HepG2 (cell line): Measurements from ENCODE around the gene PARP15. TPM values are rescaled to one million over a fixed set of nuclear protein-coding genes. Genes with fewer than 3 reads are reported as not detected.

ENCODE experiments used
- FOXP1 ChIP-seq, 2 experiments: fragments of 450-650 bp in 1 of 2; IDR thresholded peaks; 2 replicates each; pipeline ENCODE4 v1.6.1; 2017 to 2018; ENCODE audit warnings: antibody characterized with exemption in 1 of 2
- GATA4 ChIP-seq: sonication (generic); IDR thresholded peaks from 2 replicates; pipeline ENCODE4 v1.6.1; 2016; ENCODE audit warnings: antibody characterized with exemption, low read depth, borderline replicate concordance
- HNRNPL ChIP-seq: fragments of 200-400 bp; formaldehyde crosslinking; IDR thresholded peaks from 2 replicates; pipeline ENCODE4 v1.6.1; 2017; ENCODE audit warnings: mild to moderate bottlenecking, low read depth, low read length
- HOXA7 ChIP-seq: sonication (generic); formaldehyde crosslinking; IDR thresholded peaks from 2 replicates; pipeline ENCODE4 v1.8.1; 2022; ENCODE audit warnings: mild to moderate bottlenecking, missing genetic modification reagents, moderate library complexity
- IKZF5 ChIP-seq: IDR thresholded peaks from 2 replicates; pipeline ENCODE4 v1.6.1; 2018; ENCODE audit warnings: missing genetic modification reagents, mild to moderate bottlenecking, missing compliant biosample characterization
- IRF9 ChIP-seq: sonication (generic); formaldehyde crosslinking; IDR thresholded peaks from 2 replicates; pipeline ENCODE4 v1.8.0; 2022; ENCODE audit warnings: missing genetic modification reagents, mild to moderate bottlenecking, borderline replicate concordance
- KDM5B ChIP-seq: sonication (generic); formaldehyde crosslinking; IDR thresholded peaks from 2 replicates; pipeline ENCODE4 v1.4.0; 2020; ENCODE audit warnings: missing genetic modification reagents, mild to moderate bottlenecking, borderline replicate concordance
- KLF9 ChIP-seq: IDR thresholded peaks from 2 replicates; pipeline ENCODE4 v1.6.1; 2016; ENCODE audit warnings: low read depth
- NR3C1 ChIP-seq: sonication (generic); formaldehyde crosslinking; IDR thresholded peaks from 2 replicates; pipeline ENCODE4 v1.4.0; 2020; ENCODE audit warnings: missing genetic modification reagents
- RAD51 ChIP-seq: fragments of 450-650 bp; IDR thresholded peaks from 2 replicates; pipeline ENCODE4 v1.6.1; 2016; ENCODE audit warnings: borderline replicate concordance
- RERE ChIP-seq: IDR thresholded peaks from 2 replicates; pipeline ENCODE4 v1.6.1; 2016; ENCODE audit warnings: low read depth, missing genetic modification reagents, missing compliant biosample characterization
- SMC3 ChIP-seq: IDR thresholded peaks from 2 replicates; pipeline ENCODE4 v1.6.1; 2011; ENCODE audit warnings: low read length, improper control_type of control experiment
- SMYD3 ChIP-seq: sonication (generic); formaldehyde crosslinking; IDR thresholded peaks from 2 replicates; pipeline ENCODE4 v1.8.1; 2023; ENCODE audit warnings: mild to moderate bottlenecking, missing genetic modification reagents
- TBX3 ChIP-seq: fragments of 450-650 bp; IDR thresholded peaks from 2 replicates; pipeline ENCODE4 v1.6.1; 2017; ENCODE audit warnings: antibody characterized with exemption, mild to moderate bottlenecking, inconsistent platforms, borderline replicate concordance
- ZMYM3 ChIP-seq: sonication (generic); formaldehyde crosslinking; IDR thresholded peaks from 2 replicates; pipeline ENCODE4 v1.5.1; 2020; ENCODE audit warnings: mild to moderate bottlenecking, missing genetic modification reagents
- ZNF160 ChIP-seq: sonication (generic); formaldehyde crosslinking; IDR thresholded peaks from 2 replicates; pipeline ENCODE4 v1.8.0; 2022; ENCODE audit warnings: mild to moderate bottlenecking, inconsistent platforms, missing genetic modification reagents
- ZNF326 ChIP-seq: sonication (generic); formaldehyde crosslinking; IDR thresholded peaks from 2 replicates; pipeline ENCODE4 v1.4.0; 2020; ENCODE audit warnings: missing genetic modification reagents, borderline replicate concordance
- ZNF558 ChIP-seq: sonication (generic); formaldehyde crosslinking; IDR thresholded peaks from 2 replicates; pipeline ENCODE4 v1.9.0; 2022; ENCODE audit warnings: mild to moderate bottlenecking, missing genetic modification reagents, borderline replicate concordance
- ZNF709 ChIP-seq: sonication (generic); formaldehyde crosslinking; IDR thresholded peaks from 2 replicates; pipeline ENCODE4 v1.5.0; 2020; ENCODE audit warnings: mild to moderate bottlenecking, missing genetic modification reagents
- ZNF720 ChIP-seq: sonication (generic); formaldehyde crosslinking; IDR thresholded peaks from 2 replicates; pipeline ENCODE4 v1.4.0; 2020; ENCODE audit warnings: missing genetic modification reagents
- ZNF761 ChIP-seq: sonication (generic); formaldehyde crosslinking; conservative IDR thresholded peaks from 2 replicates; pipeline ENCODE4 v1.4.0; 2020; ENCODE audit warnings: mild to moderate bottlenecking, missing genetic modification reagents
- polyA plus RNA-seq, 8 experiments: library from polyadenylated mRNA; depleted of rRNA in 3 of 8; stranded (reverse) in 7 of 8; unstranded in 1 of 8; fragments of >200 nt; fragmentation: Illumina TruSeq in 4 of 8; extraction: Trizol in 4 of 8; gene quantifications; 2 replicates each; pipeline versions ENCODE4 v1.2.1 to v1.2.3, GENCODE V29; 2011 to 2016; ENCODE audit warnings: low read depth in 4 of 8, missing spikeins in 1 of 8, mixed read lengths in 1 of 8; ENCODE audit not compliant: insufficient read depth in 1 of 8
- total RNA-seq, 5 experiments: library from RNA; depleted of rRNA; stranded (reverse); fragments of >200 nt; fragmentation: Illumina TruSeq; extraction: Trizol; gene quantifications; 2 replicates each; pipeline ENCODE4 v1.2.3, GENCODE V29; 2016; ENCODE audit warnings: low read depth in 1 of 5
- TF ChIP-seq, protein P1 (sequence below): sonication (generic); formaldehyde crosslinking; IDR thresholded peaks from 2 replicates; pipeline ENCODE4 v1.4.0; 2020; ENCODE audit warnings: missing genetic modification reagents

PARP15 gene
- total and polyA plus RNA-seq, 2 of the 13 experiments (the other 11 are each of a cell fraction or from before 2014, with no cell fraction given), result 0.02 TPM; not detected in 1

DNA sequence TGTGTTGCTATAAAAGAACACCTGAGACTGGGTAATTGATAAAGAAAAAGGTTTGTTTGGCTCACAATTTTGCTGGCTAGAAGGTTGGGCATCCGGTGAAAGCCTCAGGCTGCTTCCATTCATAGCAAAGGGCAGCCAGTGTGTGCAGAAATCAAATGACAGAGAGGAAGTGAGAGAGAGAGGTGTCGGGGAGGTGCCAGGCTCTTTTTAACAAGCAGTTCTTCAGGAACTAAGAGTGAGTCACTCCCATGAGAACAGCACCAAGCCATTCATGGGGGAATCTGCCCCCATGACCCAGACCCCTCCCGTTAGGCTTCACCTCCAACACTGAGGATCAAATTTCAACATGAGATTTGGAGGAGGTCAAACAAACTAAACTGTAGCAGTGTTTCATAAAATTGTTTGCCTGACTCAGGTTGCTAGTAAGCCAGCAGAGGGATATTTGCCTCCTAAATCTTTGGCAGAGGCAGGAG, 4.5 kb upstream of the PARP15 start (continued):
- TF ChIP-seq ZNF720 (CRISPR knock-in tag) (no peak), KLF9 (CRISPR knock-in tag) (no peak), ZNF709 (CRISPR knock-in tag) (0 out of 2 replicates have a peak, but pooled peaks have one; percentile 8), TBX3 (peak; percentile 81; the same call in 1 of the 2 replicates), ZMYM3 (CRISPR knock-in tag) (no peak), ZNF558 (CRISPR knock-in tag) (no peak), KDM5B (CRISPR knock-in tag) (no peak), IRF9 (CRISPR knock-in tag) (no peak), ZNF761 (CRISPR knock-in tag) (no peak), HNRNPL (no peak), SMC3 (peak; percentile 14; the same call in 1 of the 2 replicates), RAD51 (no peak), ZNF160 (CRISPR knock-in tag) (no peak), IKZF5 (CRISPR knock-in tag) (peak; percentile 31; the same call in 1 of the 2 replicates), RERE (CRISPR knock-in tag) (peak; percentile 52; the same call in 1 of the 2 replicates), HOXA7 (CRISPR knock-in tag) (no peak), FOXP1 (IDR thresholded peaks at IDR 0.05) (no peak), FOXP1 (CRISPR knock-in tag; IDR thresholded peaks at IDR 0.05) (peak; percentile 56), NR3C1 (CRISPR knock-in tag) (no peak), GATA4 (no peak), SMYD3 (no peak), ZNF326 (CRISPR knock-in tag) (no peak)
- TF ChIP-seq, protein P1, sequence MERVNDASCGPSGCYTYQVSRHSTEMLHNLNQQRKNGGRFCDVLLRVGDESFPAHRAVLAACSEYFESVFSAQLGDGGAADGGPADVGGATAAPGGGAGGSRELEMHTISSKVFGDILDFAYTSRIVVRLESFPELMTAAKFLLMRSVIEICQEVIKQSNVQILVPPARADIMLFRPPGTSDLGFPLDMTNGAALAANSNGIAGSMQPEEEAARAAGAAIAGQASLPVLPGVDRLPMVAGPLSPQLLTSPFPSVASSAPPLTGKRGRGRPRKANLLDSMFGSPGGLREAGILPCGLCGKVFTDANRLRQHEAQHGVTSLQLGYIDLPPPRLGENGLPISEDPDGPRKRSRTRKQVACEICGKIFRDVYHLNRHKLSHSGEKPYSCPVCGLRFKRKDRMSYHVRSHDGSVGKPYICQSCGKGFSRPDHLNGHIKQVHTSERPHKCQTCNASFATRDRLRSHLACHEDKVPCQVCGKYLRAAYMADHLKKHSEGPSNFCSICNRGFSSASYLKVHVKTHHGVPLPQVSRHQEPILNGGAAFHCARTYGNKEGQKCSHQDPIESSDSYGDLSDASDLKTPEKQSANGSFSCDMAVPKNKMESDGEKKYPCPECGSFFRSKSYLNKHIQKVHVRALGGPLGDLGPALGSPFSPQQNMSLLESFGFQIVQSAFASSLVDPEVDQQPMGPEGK (CRISPR knock-in tag), result peak; percentile 99
